Vagina (tissue), 2 donors: Measurements from ENCODE around the gene XPO4. TPM values are rescaled to one million over a fixed set of nuclear protein-coding genes. Genes with fewer than 3 reads are reported as not detected.

ENCODE experiments used
- DNase-seq, 2 donors: peaks; one replicate each; pipeline ENCODE4 v3.0.0-alpha.2; 2017; ENCODE audit errors: extremely low spot score in 2 of 2
- H3K27ac ChIP-seq: fragments of 200-600 bp; sonication (generic); one replicate; pipeline ENCODE4 v1.5.1; 2019
- H3K27me3 ChIP-seq: fragments of 200-600 bp; sonication (generic); one replicate; pipeline ENCODE4 v1.5.1; 2019
- H3K36me3 ChIP-seq, 2 donors: fragments of 200-600 bp; sonication (generic); one replicate each; pipeline ENCODE4 v1.5.1; 2017 to 2019
- H3K4me1 ChIP-seq: fragments of 200-600 bp; sonication (generic); one replicate; pipeline ENCODE4 v1.5.1; 2019
- H3K4me3 ChIP-seq, 2 donors: fragments of 200-600 bp; sonication (generic); 1 replicate in 1 of 2; 2 replicates in 1 of 2; pipeline ENCODE4 v1.5.1; 2016 to 2019
- H3K9me3 ChIP-seq: fragments of 200-600 bp; sonication (generic); one replicate; pipeline ENCODE4 v1.5.1; 2019
- POLR2A ChIP-seq, 2 donors: fragments of 450-650 bp; IDR thresholded peaks; one replicate each; pipeline ENCODE4 v1.6.1; 2017; ENCODE audit warnings: antibody characterized with exemption in 2 of 2, mild to moderate bottlenecking in 2 of 2, moderate library complexity in 2 of 2
- POLR2AphosphoS5 ChIP-seq, 2 donors: sonication (generic); formaldehyde crosslinking; IDR thresholded peaks; one replicate each; pipeline ENCODE4 v1.9.0; 2017; ENCODE audit warnings: antibody characterized with exemption in 2 of 2, mild to moderate bottlenecking in 2 of 2, low read depth in 1 of 2; ENCODE audit not compliant: insufficient read depth in 1 of 2
- intact Hi-C: fragments of 100-400 bp; cut with DNase I; formaldehyde crosslinking; loops from one replicate; pipeline ENCODE4 v1.15.1; 2023
- total RNA-seq: library from RNA; depleted of rRNA; stranded (reverse); fragments of >200 nt; gene quantifications from one replicate; pipeline ENCODE4 v1.2.3, GENCODE V29; 2016
- TF ChIP-seq, protein P1 (sequence below), 3 experiments: fragments of 450-650 bp in 2 of 3; fragments of 200-600 bp in 1 of 3; sonication (generic) in 1 of 3; IDR thresholded peaks; one replicate each; pipeline ENCODE4 v1.5.1; 2017 to 2019; ENCODE audit warnings: antibody characterized with exemption in 3 of 3, mild to moderate bottlenecking in 2 of 3, moderate library complexity in 2 of 3

The XPO4 gene
- total RNA-seq, 1 donor from 2014 or later, result 17.7 TPM

DNA sequence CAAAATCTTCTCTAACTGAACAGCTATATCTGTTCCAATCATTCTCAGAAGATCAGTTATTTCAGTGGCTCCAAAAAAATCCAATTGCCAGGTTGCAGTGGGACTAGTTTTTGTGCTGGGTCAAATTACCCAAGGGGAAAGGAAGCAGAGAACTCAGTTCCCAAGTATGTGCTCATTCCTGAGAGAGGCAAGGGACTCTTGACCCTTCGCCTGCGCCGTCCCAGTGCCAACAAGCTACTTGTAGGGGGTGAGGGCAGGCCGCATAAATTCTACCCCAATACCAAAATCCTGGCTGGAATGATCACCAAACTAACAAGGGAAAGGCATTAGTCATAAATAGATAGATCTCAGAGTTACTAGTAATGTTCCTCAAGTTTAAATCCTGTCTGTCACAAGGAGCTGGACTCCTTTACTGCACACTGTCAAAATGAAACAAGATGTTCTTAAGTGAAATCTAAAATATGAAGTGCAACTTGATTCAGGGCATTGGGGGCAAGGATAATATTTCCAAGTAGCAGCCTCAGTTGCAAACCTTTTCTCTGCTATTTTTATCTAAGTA lies 50.6 kb downstream of the XPO4 start:
- Histone ChIP-seq H3K4me1 (no peaks in the 10 kb centered on the region), H3K36me3 (peaks cover 0 to 4% of the 10 kb centered on the region in 2 donors), H3K4me3 (no peak overlapping the region), H3K9me3 (no peaks in the 10 kb centered on the region), H3K27me3 (no peaks in the 10 kb centered on the region), H3K27ac (no peak overlapping the region)
- TF ChIP-seq, protein P1, sequence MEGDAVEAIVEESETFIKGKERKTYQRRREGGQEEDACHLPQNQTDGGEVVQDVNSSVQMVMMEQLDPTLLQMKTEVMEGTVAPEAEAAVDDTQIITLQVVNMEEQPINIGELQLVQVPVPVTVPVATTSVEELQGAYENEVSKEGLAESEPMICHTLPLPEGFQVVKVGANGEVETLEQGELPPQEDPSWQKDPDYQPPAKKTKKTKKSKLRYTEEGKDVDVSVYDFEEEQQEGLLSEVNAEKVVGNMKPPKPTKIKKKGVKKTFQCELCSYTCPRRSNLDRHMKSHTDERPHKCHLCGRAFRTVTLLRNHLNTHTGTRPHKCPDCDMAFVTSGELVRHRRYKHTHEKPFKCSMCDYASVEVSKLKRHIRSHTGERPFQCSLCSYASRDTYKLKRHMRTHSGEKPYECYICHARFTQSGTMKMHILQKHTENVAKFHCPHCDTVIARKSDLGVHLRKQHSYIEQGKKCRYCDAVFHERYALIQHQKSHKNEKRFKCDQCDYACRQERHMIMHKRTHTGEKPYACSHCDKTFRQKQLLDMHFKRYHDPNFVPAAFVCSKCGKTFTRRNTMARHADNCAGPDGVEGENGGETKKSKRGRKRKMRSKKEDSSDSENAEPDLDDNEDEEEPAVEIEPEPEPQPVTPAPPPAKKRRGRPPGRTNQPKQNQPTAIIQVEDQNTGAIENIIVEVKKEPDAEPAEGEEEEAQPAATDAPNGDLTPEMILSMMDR (IDR thresholded peaks at IDR 0.05), result no peak
- TF ChIP-seq POLR2AphosphoS5 (IDR thresholded peaks at IDR 0.05; ENCODE audit: insufficient read depth in 1 of 2, low read depth in 1 of 2) (no peak), POLR2A (IDR thresholded peaks at IDR 0.05) (no peak)
- DNase-seq, result no peak
- intact Hi-C loops, result no loop called here

DNA sequence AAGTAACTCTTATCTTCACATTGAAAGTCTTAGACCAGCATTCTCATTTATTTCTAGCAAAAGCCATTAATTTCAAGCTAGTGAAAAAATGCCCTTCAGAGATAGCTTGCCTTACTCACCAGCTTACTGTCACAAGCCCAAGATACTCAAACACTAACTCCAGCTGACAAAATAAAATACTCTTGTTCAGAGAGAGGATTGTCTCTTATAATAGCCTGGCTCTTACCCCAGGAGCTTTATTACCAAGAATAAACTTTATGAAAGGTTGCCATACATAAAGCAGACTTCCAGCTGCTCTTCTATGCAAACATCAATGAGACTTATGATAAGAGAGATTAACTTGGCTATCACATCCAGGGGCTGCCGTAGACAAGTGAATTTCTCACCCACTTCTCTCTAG lies 53.6 kb downstream of the XPO4 start:
- intact Hi-C loops, result no loop called here
- H3K27me3 ChIP-seq, result no peaks in the 10 kb centered on the region
- H3K27ac ChIP-seq, result no peak overlapping the region
- no peaks in the 10 kb centered on the region for H3K4me1 ChIP-seq
- TF ChIP-seq POLR2AphosphoS5 (IDR thresholded peaks at IDR 0.05; ENCODE audit: insufficient read depth in 1 of 2, low read depth in 1 of 2) (no peak), POLR2A (IDR thresholded peaks at IDR 0.05) (no peak)
- TF ChIP-seq, protein P1 (IDR thresholded peaks at IDR 0.05), result no peak
- H3K36me3 ChIP-seq, result no peaks in the 10 kb centered on the region
- H3K4me3 ChIP-seq, result no peak overlapping the region
- no peaks in the 10 kb centered on the region for H3K9me3 ChIP-seq
- DNase-seq, result no peak

DNA sequence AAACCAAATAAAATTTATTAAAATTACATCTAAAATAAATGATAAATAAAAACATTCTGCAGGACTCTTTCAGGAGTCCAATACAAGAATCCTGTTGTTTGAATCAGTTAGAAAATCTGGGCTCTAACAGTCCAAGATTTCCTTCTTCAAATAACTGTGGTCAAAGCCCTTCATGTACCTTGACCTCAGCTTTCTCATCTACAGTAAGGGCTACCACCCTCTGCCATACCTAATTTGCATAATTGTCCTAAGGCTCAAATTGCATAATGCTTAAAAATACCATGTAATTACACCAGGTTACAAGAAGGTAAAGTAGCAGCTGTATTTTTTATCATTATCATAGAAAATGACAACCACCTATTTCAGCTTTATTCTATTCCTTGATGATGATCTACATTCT lies 54.3 kb downstream of the XPO4 start:
- Histone ChIP-seq H3K9me3 (no peaks in the 10 kb centered on the region), H3K27me3 (no peaks in the 10 kb centered on the region), H3K36me3 (no peaks in the 10 kb centered on the region), H3K4me1 (no peaks in the 10 kb centered on the region), H3K27ac (no peak overlapping the region), H3K4me3 (no peak overlapping the region)
- TF ChIP-seq, protein P1 (IDR thresholded peaks at IDR 0.05), result no peak
- TF ChIP-seq POLR2A (IDR thresholded peaks at IDR 0.05), result no peak
- intact Hi-C loops, result no loop called here
- DNase-seq, result no peak

DNA sequence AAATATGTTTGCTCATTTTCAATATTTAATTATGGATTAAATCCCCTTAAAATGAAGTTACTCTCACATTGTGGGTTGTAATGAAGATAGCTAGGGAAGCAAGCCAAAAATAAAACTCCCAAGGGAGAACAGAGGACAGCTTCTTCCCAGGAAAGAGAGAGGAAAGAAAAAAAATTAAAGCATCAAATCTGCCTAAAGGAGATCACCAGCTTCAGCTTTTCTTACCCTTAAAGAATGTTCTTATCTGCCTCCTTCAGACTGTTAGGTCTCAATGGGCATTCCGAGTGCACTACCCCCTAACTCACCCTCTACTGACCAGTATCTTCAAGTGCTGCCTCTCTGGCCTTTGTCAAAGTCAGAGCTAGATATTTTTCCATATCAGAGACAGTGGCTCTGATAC lies 55.2 kb downstream of the XPO4 start:
- DNase-seq, result no peak
- H3K4me1 ChIP-seq, result no peaks in the 10 kb centered on the region
- TF ChIP-seq POLR2A (IDR thresholded peaks at IDR 0.05) (no peak), POLR2AphosphoS5 (IDR thresholded peaks at IDR 0.05; ENCODE audit: insufficient read depth in 1 of 2, low read depth in 1 of 2) (no peak)
- TF ChIP-seq, protein P1 (IDR thresholded peaks at IDR 0.05), result no peak
- no peaks in the 10 kb centered on the region for H3K9me3 ChIP-seq
- intact Hi-C loops, result no loop called here
- no peaks in the 10 kb centered on the region for H3K27me3 ChIP-seq
- H3K27ac ChIP-seq, result no peak overlapping the region
- peaks cover 0 to 5% of the 10 kb centered on the region in 2 donors for H3K36me3 ChIP-seq
- no peak overlapping the region for H3K4me3 ChIP-seq

DNA sequence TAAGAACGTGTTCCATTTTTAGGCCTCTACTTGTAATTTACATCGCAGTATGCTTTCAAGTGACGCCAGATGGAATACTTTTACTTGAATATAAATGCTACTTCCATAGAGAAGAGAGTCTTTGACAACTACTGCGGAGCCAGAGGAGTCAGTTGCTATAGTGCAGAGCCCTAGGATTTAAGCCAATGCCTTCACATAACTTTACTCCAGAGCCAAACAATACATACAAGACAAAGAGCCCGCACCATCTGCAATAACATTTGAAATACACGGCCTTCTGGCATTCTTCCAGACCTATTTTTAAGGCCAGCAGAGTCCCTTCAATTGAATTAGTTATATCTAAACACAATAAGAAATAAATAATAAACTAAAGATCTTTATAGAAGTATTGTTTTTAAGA lies 59.4 kb downstream of the XPO4 start:
- H3K4me3 ChIP-seq, result no peak overlapping the region
- H3K9me3 ChIP-seq, result no peaks in the 10 kb centered on the region
- TF ChIP-seq POLR2A (IDR thresholded peaks at IDR 0.05), result no peak
- TF ChIP-seq, protein P1 (IDR thresholded peaks at IDR 0.05), result no peak
- no peak for TF ChIP-seq POLR2AphosphoS5 (IDR thresholded peaks at IDR 0.05; ENCODE audit: insufficient read depth in 1 of 2, low read depth in 1 of 2)
- H3K27ac ChIP-seq, result no peak overlapping the region
- intact Hi-C loops, result no loop called here
- no peaks in the 10 kb centered on the region for H3K4me1 ChIP-seq
- no peaks in the 10 kb centered on the region for H3K27me3 ChIP-seq
- no peak for DNase-seq
- peaks cover 0 to 13% of the 10 kb centered on the region in 2 donors for H3K36me3 ChIP-seq
